Fibroblast of peridontal ligament (primary cell): Measurements from ENCODE around the gene ONECUT1.
A peak's percentile ranks its signal among the peaks of the same experiment; 100 is the strongest.

Experiments used
- DNase-seq: peaks from one replicate; pipeline ENCODE4 v3.0.0-alpha.2; 2010; ENCODE audit errors: extremely low read depth

ONECUT1 gene

GRCh38 chr15:52782514-52782913 lies 7.6 kb downstream of the ONECUT1 start:
- DNase-seq: no peak

- DNase-seq: peak; percentile 70
Measured at GRCh38 chr15:52780172-52780980, 9.8 kb downstream of the ONECUT1 start.

GRCh38 chr15:52778457-52778856 lies 11.7 kb downstream of the ONECUT1 start:
- DNase-seq: no peak

GRCh38 chr15:52772766-52773165 lies 17.4 kb downstream of the ONECUT1 start:
- no peak for DNase-seq

- peak; percentile 4 for DNase-seq
Measured at GRCh38 chr15:52765785-52766184, 24.4 kb downstream of the ONECUT1 start.

GRCh38 chr15:52764731-52765130 lies 25.4 kb downstream of the ONECUT1 start:
- DNase-seq: no peak

GRCh38 chr15:52762621-52763020 lies 27.5 kb downstream of the ONECUT1 start:
- no peak for DNase-seq

GRCh38 chr15:52760562-52760961 lies 29.6 kb downstream of the ONECUT1 start:
- DNase-seq: no peak

GRCh38 chr15:52759969-52760368 lies 30.2 kb downstream of the ONECUT1 start:
- DNase-seq: no peak

GRCh38 chr15:52757496-52757895 lies 32.6 kb downstream of the ONECUT1 start:
- DNase-seq: no peak

GRCh38 chr15:52751522-52751921 lies 38.6 kb downstream of the ONECUT1 start:
- no peak for DNase-seq

- DNase-seq: no peak
Measured at GRCh38 chr15:52749258-52749657, 40.9 kb downstream of the ONECUT1 start.

- DNase-seq: no peak
Measured at GRCh38 chr15:52746162-52746757, 43.9 kb downstream of the ONECUT1 start.

- no peak for DNase-seq
Measured at GRCh38 chr15:52745326-52746161, 44.6 kb downstream of the ONECUT1 start.

GRCh38 chr15:52738311-52738710 lies 51.8 kb downstream of the ONECUT1 start:
- peak; percentile 40 for DNase-seq

GRCh38 chr15:52737720-52738119 lies 52.4 kb downstream of the ONECUT1 start:
- peak; percentile 73 for DNase-seq

GRCh38 chr15:52735231-52736089 lies 54.7 kb downstream of the ONECUT1 start:
- peak; percentile 84 for DNase-seq

- DNase-seq: peak; percentile 54
Measured at GRCh38 chr15:52734329-52734728, 55.8 kb downstream of the ONECUT1 start.

GRCh38 chr15:52733696-52734255 lies 56.4 kb downstream of the ONECUT1 start:
- peak; percentile 37 for DNase-seq

GRCh38 chr15:52733088-52733487 lies 57.0 kb downstream of the ONECUT1 start:
- DNase-seq: peak; percentile 71

GRCh38 chr15:52732551-52732950 lies 57.6 kb downstream of the ONECUT1 start:
- no peak for DNase-seq
